Dermis microvascular lymphatic vessel endothelial cell (primary cell): ENCODE data around the gene KCNF1. TPM values are rescaled to one million over a fixed set of nuclear protein-coding genes. Genes with fewer than 3 reads are reported as not detected.
A peak's percentile ranks its signal among the peaks of the same experiment; 100 is the strongest.

Experiments
- DNase-seq, 2 donors: peaks; one replicate each; pipeline versions ENCODE4 v3.0.0 to v3.0.0-alpha.2; 2010; ENCODE audit warnings: low read depth in 2 of 2
- total RNA-seq: library from RNA; depleted of rRNA; stranded (reverse); fragments of >200 nt; gene quantifications from 2 replicates; pipeline ENCODE4 v1.2.1, GENCODE V29; 2014

Gene KCNF1
- total RNA-seq, 1 donor from 2014 or later: 3.6 TPM

GRCh38 chr2:10918661-10919409 lies 7.1 kb downstream of the KCNF1 start:
- peak in 1 of 2 donors; percentile 51 for DNase-seq

GRCh38 chr2:10919410-10919770 lies 7.7 kb downstream of the KCNF1 start:
- DNase-seq: no peak

- DNase-seq: peak in 1 of 2 donors; percentile 42
These were observed 8.3 kb downstream of the KCNF1 start for GRCh38 chr2:10919771-10920621.

GRCh38 chr2:10920764-10921388 lies 9.1 kb downstream of the KCNF1 start:
- no peak for DNase-seq

- no peak for DNase-seq
These were observed 9.8 kb downstream of the KCNF1 start for GRCh38 chr2:10921525-10921924.

GRCh38 chr2:10922307-10923007 lies 10.7 kb downstream of the KCNF1 start:
- no peak for DNase-seq

- no peak for DNase-seq
These were observed 11.3 kb downstream of the KCNF1 start for GRCh38 chr2:10923008-10923375.

- DNase-seq: no peak
These were observed 12.2 kb downstream of the KCNF1 start for GRCh38 chr2:10923965-10924364.

- no peak for DNase-seq
These were observed 12.7 kb downstream of the KCNF1 start for GRCh38 chr2:10924441-10924840.

GRCh38 chr2:10924859-10925258 lies 13.1 kb downstream of the KCNF1 start:
- no peak for DNase-seq

- no peak for DNase-seq
These were observed 14.6 kb downstream of the KCNF1 start for GRCh38 chr2:10926191-10926820.

- DNase-seq: no peak
These were observed 19.2 kb downstream of the KCNF1 start for GRCh38 chr2:10930721-10931516.

- DNase-seq: no peak
These were observed 20.0 kb downstream of the KCNF1 start for GRCh38 chr2:10931710-10932255.

GRCh38 chr2:10932345-10933151 lies 20.8 kb downstream of the KCNF1 start:
- DNase-seq: peak in 1 of 2 donors; percentile 90

- no peak for DNase-seq
These were observed 22.0 kb downstream of the KCNF1 start for GRCh38 chr2:10933700-10934225.

- DNase-seq: peak in 1 of 2 donors; percentile 34
These were observed 22.7 kb downstream of the KCNF1 start for GRCh38 chr2:10934308-10934978.

GRCh38 chr2:10934979-10935350 lies 23.2 kb downstream of the KCNF1 start:
- no peak for DNase-seq

- DNase-seq: no peak
These were observed 23.7 kb downstream of the KCNF1 start for GRCh38 chr2:10935366-10935918.
